ENCODE data around the gene CHRNA3.

CHRNA3 gene

GRCh38 chr15:78635346-78635745 lies 14.6 kb upstream of the CHRNA3 start:
- DNase-seq: no peak

GRCh38 chr15:78634210-78635145 lies 13.7 kb upstream of the CHRNA3 start:
- no peak for DNase-seq

GRCh38 chr15:78633348-78633747 lies 12.6 kb upstream of the CHRNA3 start:
- DNase-seq: no peak

- no peak for DNase-seq
Measured at GRCh38 chr15:78630886-78631633, 10.3 kb upstream of the CHRNA3 start.

- no peak for DNase-seq
Measured at GRCh38 chr15:78629716-78630065, 8.9 kb upstream of the CHRNA3 start.

GRCh38 chr15:78629031-78629715 lies 8.4 kb upstream of the CHRNA3 start:
- no peak for DNase-seq

- DNase-seq: no peak
Measured at GRCh38 chr15:78628227-78628626, 7.4 kb upstream of the CHRNA3 start.

GRCh38 chr15:78627348-78627747 lies 6.6 kb upstream of the CHRNA3 start:
- DNase-seq: no peak

GRCh38 chr15:78626381-78626995 lies 5.7 kb upstream of the CHRNA3 start:
- no peak for DNase-seq

GRCh38 chr15:78625606-78626280 lies 4.9 kb upstream of the CHRNA3 start:
- DNase-seq: no peak

- no peak for DNase-seq
Measured at GRCh38 chr15:78624651-78625590, 4.1 kb upstream of the CHRNA3 start.

GRCh38 chr15:78623786-78624497 lies 3.1 kb upstream of the CHRNA3 start:
- DNase-seq: no peak

GRCh38 chr15:78621810-78622402 lies 1.1 kb upstream of the CHRNA3 start:
- no peak for DNase-seq

GRCh38 chr15:78620021-78620526 lies 722 bp downstream of the CHRNA3 start:
- no peak for DNase-seq

- DNase-seq: no peak
Measured at GRCh38 chr15:78619022-78619950, 1.5 kb downstream of the CHRNA3 start.

GRCh38 chr15:78618490-78618934 lies 2.3 kb downstream of the CHRNA3 start:
- DNase-seq: peak; percentile 78

- DNase-seq: no peak
Measured at GRCh38 chr15:78618064-78618463, 2.7 kb downstream of the CHRNA3 start.

- no peak for DNase-seq
Measured at GRCh38 chr15:78617516-78617915, 3.3 kb downstream of the CHRNA3 start.

GRCh38 chr15:78617076-78617475 lies 3.7 kb downstream of the CHRNA3 start:
- DNase-seq: no peak
